Measurements from ENCODE around the gene ARHGAP1. TPM values are rescaled to one million over a fixed set of nuclear protein-coding genes. Genes with fewer than 3 reads are reported as not detected.

Gene ARHGAP1
- total and polyA plus RNA-seq, 9 of the 15 experiments (the other 6 are each of a cell fraction or from before 2014, with no cell fraction given), result 3.6 to 30.4 (median 8.2) TPM

- TF ChIP-seq MIER1 (IDR thresholded peaks at IDR 0.05; ENCODE audit: low read depth) (no peak; the same call in 1 of the 2 replicates), ZNF212 (CRISPR knock-in tag; IDR thresholded peaks at IDR 0.05) (no peak), FOXA1 (IDR thresholded peaks at IDR 0.05; ENCODE audit: borderline replicate concordance) (no peak), ZNF592 (IDR thresholded peaks at IDR 0.05) (peak; percentile 81), ZNF280A (IDR thresholded peaks at IDR 0.05; ENCODE audit: low read depth, partially characterized antibody) (no peak), SMARCC2 (IDR thresholded peaks at IDR 0.05; ENCODE audit: low read depth) (no peak; the same call in 1 of the 2 replicates), ARID1B (IDR thresholded peaks at IDR 0.05) (peak; percentile 45; the same call in 1 of the 2 replicates), MYC (IDR thresholded peaks at IDR 0.05; ENCODE audit: low read depth, low read length) (no peak), MYC (CRISPR knock-in tag; IDR thresholded peaks at IDR 0.05; ENCODE audit: borderline replicate concordance, low read depth) (no peak), ZNF668 (CRISPR knock-in tag; IDR thresholded peaks at IDR 0.05) (no peak), SMARCA4 (IDR thresholded peaks at IDR 0.05) (peak; percentile 64), ARHGAP35 (IDR thresholded peaks at IDR 0.05; ENCODE audit: partially characterized antibody) (no peak)
Measured at GRCh38 chr11:46664612-46665011, 35.8 kb downstream of the ARHGAP1 start (continued).
